ENCODE measurements around the gene KANK4.

- TF ChIP-seq CTCF (IDR thresholded peaks at IDR 0.05; ENCODE audit: insufficient read depth, low read length, poor library complexity, severe bottlenecking) (no peak), EZH2phosphoT487 (conservative IDR thresholded peaks at IDR 0.05; ENCODE audit: low read length) (no peak)
Measured at GRCh38 chr1:62337706-62338631, 18.7 kb upstream of the KANK4 start.

Measured in SU-DHL-6 (cell line).